ENCODE data around the gene CHI3L1.

CHI3L1 gene

DNA sequence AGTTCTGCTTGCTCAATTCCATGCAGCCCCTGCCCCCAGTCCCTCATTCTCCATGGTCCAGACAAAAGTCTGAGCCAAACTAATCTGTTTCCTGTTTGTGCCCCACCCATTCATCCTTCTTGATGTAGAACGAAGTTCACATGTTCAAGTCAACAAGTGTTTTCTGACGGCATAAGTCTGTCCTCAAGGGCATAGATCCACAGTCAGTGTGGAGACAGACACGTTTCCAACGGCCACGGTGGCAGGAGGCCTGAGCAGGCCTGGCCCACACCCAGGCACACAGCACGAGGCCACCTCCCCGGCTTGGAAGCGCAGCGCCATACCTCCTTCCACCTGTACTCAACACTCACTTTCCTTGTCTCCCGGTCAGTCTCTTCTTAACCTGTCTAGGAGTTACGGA is 42.9 kb downstream of the CHI3L1 start:
- H3K4me3 ChIP-seq (ENCODE audit: low read length): no peak overlapping the region
- no peak for DNase-seq (ENCODE audit: low read depth, low spot score)

DNA sequence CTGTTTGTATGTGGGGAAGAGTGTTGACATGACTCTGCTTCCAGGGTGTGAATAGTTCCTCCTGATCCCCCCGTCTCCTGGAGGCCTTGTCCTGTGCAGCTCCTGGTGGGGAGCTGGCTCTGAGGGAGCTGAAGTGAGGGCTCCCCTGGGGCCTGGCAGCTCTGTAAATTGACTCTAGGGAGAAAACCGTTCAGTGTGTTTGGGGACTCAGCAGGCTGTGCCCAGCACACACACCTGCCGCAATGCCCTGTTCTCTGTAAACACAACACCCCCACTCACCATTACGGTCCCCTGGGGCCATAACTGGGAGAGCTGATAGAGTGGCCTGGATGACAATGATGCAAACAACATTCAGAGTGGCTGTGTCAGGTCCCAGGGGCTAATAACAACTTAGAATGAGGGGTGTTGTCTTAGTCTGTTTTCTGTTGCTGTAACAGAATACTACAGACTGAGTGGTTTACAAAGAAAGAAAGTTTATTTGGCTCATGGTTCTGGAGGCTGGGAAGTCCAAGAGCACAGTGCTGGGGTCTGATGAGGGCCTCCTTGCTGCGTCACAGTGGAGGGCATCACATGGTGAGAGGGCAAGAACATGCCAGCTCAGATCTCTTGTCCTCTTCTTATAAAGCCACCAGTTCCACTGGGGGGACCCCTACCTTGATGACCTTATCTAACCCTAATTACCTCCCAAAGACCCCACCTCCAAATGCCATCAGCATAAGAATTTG is 43.7 kb downstream of the CHI3L1 start:
- H3K4me3 ChIP-seq (ENCODE audit: low read length): no peak overlapping the region
- no peak for DNase-seq (ENCODE audit: low read depth, low spot score)

DNA sequence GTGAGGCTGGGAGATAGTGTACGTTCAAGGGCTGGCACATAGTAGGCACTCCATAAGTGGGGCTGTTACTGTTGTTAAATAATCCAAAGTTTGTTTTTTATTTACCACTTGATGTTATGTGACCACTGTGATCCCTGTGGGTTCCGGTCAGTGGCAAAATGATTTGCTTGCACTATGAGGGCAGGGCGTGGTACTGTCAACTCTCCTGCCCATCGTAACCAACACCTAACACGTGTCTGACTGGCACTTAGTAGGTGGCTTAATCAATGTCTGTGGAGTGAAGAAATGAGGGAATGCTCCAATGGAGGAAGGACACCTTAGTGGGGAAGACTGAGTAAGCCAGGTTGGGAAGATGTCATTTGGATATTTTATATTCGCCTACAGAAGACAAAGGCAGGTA is 44.4 kb downstream of the CHI3L1 start:
- H3K4me3 ChIP-seq (ENCODE audit: low read length): no peak overlapping the region
- DNase-seq (ENCODE audit: low read depth, low spot score): no peak

DNA sequence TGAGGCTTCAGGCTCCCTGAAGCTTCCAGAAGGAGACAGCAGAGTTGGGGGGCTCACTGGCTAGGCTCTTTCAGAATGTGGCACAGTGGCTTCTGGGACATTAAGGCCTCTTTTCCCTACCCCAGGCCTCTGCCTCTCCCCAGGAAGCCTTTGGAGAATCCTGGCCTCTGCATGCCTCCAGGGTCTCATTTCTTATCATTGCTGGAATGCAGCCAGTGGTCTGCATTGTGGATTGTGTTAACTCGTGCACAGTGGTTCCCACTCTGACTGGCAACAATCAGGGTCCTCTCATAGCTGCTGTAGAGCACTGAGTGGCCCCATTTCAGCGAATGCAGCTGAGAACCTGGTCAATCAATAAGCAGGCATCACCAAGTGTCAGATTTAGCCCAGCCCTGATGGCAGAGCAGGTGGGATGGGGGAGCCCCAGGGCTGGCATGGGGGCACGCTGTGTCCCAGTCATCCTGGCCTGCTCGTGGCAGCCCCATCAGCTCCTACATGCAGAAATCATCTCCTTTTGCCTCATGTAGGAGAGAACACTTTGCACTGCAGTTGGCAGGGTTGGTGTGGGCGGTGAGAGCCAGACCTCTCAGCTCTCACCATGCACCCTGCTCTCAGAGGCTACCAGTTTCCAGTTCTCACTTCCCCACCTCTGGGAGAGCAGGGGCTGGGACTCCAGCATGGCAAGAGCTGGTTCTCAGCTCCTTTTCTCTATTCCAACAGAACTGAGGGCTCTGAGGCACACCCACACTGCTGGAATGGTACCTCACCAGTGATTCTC is 45.6 kb downstream of the CHI3L1 start:
- no peak overlapping the region for H3K4me3 ChIP-seq (ENCODE audit: low read length)
- no peak for DNase-seq (ENCODE audit: low read depth, low spot score)

DNA sequence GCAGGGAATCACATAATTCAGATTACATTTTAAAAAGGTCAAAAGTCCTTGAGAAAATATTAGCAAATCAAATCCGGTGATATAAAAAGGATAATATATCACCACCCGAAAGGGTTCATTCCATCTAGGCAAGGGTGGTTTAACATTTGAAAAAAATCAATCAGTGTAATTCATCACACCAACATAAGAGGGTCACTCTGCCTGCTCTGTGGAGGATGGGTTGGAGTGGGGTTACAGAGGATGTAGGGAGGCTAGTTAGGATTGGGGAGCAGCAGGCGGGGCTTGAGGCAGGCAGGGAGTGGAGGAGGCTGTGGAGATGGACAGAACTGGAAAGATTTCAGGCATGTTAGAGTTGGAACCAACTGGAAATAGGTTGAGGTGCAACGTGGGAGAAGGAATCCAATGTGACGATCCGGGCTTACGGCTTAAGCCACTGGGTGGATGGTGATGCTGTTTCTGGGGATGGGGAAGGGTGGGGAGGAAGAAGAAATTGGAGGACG is 46.5 kb downstream of the CHI3L1 start:
- no peak overlapping the region for H3K4me3 ChIP-seq (ENCODE audit: low read length)
- no peak for DNase-seq (ENCODE audit: low read depth, low spot score)

DNA sequence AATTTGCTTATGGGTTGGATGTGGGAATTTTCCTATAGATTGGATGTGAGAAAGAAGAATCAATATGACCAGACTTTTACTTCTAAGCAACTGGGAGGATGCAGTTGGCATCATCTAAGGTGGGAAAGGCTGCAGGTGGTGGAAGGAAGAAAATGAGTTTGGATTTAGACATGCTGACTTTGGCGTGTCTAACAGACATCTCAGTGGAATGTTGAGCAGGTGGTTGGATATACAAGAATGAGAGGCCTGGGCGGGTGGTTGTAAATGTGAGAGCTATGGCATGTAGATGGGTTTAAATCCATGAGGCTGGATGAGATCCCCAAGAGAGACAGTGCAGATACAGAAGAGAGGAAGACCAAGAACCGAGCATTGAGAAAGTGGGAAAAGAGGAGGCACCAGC is 48.4 kb downstream of the CHI3L1 start:
- no peak for DNase-seq (ENCODE audit: low read depth, low spot score)
- no peak overlapping the region for H3K4me3 ChIP-seq (ENCODE audit: low read length)

DNA sequence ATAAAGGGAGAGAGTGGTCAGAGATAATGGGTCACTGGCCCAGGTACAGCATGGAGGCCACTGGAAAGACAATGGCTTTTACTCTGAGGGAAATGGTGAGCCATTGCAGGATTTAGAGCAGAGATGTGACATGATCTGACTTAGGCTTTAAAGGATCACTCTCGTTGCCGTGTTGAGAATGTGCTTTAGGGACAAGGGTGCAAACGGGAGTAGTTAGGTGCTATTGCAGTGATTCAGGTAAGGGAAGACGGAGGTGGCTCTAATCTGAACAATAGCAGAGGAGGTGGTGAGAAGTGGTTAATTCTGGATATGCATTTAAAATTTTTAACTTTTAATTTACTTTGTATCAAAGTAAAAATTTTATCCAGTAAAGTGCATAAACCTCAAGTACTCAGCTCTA is 49.2 kb downstream of the CHI3L1 start:
- no peak overlapping the region for H3K4me3 ChIP-seq (ENCODE audit: low read length)
- no peak for DNase-seq (ENCODE audit: low read depth, low spot score)

DNA sequence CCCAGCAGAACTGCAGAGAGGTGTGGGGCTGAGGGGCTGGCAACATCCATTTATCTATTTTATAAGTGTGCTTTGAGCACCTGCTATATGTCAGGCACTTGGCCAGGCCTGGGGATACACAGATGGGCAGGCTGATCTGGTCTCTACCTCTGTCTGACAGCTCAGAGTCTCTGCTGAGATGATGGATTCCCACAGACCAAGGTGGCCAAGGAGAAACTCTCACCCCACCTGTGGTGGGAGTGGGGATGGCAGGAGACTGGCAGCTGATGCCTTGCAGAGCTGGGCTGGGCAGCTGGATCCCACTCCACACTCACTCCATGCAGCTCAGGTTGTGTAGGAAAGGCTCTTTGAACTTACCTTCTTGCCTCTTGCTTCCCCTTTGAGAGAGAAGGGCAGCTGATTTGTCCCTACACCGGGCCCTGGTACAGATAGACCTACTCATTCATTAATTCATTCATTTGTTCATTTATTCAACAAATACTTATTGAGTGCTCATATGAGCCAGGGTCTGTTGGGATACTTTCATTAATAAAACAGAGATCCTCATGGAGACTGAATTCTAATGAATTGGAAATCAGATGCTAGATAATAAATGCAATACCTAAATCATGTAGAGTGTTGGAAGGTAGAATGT is 50.0 kb downstream of the CHI3L1 start:
- no peak for DNase-seq (ENCODE audit: low read depth, low spot score)

DNA sequence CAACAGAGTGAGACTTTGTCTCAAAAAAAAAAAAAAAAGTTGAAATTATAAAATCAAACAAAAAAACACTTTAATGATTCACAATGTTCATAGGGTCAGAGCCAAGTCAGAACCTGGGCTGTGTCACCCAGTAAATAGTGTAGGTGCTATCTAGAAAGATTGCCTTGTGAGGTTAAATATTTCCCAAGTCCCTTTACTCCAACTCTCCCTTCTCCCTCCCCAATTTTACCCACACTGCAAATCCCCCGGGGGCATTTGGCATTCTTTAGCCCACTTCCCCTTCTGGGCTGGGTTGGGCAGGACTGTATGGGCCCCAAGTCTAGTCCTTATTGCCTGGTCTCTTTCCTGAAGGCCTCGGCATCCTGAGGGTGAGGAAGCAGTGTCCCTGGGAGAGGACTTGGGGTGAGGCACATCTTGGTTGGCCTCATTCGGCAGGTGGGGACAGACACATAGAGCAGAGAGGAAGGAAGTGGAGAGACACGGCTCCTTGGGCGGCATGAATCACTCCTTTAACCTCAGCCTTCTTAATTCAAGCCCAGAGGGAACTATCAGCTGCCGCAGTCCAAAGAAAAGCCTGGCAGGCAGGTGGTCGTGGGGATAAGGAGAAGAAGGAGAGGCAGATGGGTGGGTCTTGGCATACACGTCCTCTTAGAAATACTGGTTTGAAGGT is 50.7 kb downstream of the CHI3L1 start:
- H3K4me3 ChIP-seq (ENCODE audit: low read length): no peak overlapping the region

More for the DNA sequence above, 50.0 kb downstream of the CHI3L1 start:
- no peak overlapping the region for H3K4me3 ChIP-seq (ENCODE audit: low read length)

DNA sequence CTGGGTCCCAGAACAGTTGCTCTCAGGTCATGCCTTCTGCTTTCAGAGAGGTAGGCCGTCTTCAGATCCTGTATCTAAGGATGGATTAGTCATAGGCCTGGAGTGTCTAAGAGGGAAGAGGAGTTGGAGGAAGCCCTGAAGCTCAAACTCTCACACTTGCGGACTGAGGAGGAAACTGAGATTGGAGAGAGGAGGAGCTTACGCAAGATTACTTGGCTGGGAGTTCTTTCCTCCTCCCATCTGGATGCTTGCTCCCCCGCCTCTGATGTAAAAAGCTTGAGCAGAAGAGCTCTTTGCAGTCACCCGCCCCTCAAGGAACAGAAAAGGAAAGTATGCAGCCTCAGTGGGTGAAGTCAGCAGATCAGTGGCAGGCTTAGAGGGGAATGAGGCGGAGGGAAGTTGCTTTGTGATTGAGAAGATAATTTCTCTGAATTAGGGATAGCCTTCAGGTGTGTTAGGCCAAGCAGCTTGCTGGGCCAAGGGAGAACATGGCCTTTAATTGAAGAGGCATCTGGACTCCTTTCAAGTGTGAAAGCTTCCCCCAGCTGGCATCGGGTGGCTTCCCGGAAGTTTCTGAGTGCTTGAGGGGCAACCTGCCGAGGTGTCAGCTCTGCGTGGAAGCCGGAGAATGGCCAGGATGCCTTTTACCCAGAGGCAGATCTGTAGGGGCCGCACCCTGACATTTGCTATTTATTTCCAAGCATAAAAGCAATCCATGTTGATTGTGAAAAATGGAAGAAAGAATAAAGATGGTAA is 52.4 kb downstream of the CHI3L1 start:
- H3K4me3 ChIP-seq (ENCODE audit: low read length): no peak overlapping the region
- DNase-seq (ENCODE audit: low read depth, low spot score): no peak

More for the DNA sequence above, 50.7 kb downstream of the CHI3L1 start:
- peak; percentile 33 for DNase-seq (ENCODE audit: low read depth, low spot score)

DNA sequence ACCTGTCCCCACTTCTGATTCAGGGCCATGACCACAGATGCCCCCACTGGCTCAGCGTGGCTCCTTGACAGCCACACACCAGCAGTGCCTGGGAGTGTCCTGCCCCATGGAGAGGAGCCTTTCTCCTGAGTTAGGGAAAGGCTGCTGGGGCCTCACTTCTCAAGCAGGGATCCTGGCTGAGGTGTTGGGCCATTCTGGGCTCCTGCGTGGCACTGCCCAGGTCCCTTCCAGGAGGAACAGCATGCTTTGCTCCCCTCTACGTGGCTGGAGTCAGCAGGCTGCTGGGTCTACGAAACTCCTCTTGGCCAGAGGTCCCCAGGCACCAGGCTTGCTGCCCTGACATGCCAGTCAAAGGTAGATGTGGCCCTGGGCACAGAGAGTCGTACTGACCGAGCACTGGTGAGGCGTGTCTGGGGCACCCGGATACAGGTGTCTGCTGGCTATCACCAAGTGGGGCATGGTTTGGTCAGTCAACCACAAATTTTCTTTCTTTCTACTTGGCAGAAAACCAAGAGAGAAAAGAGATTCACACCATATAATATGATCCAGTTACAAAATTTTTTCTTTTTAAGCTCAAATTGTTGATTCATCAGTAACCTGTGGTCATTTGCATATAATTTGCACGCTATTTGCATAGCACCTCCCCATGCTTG is 54.8 kb downstream of the CHI3L1 start:
- no peak for DNase-seq (ENCODE audit: low read depth, low spot score)
- no peak overlapping the region for H3K4me3 ChIP-seq (ENCODE audit: low read length)

DNA sequence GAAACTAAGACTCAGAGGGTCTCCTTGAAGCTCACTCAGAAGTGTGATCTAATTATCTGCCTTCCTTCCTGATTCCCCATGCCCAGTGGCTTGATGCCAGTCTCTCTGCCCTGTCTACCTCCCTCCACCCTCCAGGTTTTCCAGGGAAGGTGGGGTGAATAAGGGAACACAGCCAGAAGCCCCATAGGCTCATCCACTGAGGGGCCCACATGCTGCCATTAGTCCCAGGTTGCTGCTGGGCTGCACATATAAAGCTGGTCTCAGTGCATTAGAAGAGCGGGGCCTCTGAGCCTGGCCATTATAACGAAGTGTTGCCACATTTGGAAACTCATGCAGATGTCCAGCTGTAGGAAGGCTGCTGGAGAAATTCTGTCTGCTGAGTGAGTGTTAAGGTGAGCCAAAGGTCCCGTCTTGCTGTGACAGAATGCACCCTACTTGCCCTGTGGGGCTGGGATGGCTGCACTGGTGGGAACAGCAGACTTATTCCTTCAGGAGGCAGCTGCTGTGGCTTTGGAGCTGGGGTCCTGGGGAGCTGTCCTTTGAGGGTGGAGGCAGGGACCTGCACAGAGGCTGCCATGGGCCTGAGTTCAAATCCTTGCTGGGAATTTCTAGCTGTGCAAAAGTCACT is 56.0 kb downstream of the CHI3L1 start:
- no peak for DNase-seq (ENCODE audit: low read depth, low spot score)
- H3K4me3 ChIP-seq (ENCODE audit: low read length): no peak overlapping the region

DNA sequence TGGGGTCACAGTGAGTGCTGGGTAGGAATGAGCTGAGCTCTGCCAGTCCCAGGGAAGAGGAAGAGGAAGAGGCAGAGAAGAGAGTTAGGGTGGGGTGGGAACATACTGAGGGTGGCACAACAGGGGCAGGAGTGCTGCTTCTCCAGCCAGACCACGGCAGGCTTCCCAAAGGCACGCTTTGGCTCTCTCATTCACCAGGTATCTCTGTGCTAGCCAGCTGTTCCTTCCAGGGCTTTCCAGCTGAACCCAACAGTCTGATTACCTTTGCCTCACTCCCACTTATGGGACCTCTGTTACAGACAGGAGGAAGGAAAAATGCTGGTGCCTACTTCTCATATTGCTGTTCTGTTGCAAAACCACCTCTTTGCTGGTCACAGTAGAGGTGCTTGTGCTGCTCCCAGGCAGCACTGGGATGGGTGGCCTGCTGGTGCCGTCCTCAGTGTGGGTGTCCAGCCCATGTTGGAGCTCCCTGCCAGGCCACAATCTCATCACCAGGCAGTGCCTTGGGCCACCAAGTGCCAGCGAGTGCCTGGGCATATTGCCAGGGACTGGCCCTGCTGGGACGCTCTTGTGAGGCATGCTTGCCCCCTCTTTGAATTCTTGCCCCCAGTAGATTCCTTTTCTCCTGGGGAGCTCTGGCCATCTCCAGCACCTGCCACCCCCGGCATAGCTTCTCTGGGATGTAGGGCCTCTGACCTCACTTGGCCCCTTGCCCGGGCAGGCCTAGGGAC is 56.8 kb downstream of the CHI3L1 start:
- no peak overlapping the region for H3K4me3 ChIP-seq (ENCODE audit: low read length)
- no peak for DNase-seq (ENCODE audit: low read depth, low spot score)

All from Jurkat, Clone E6-1 (cell line).